Left ventricle myocardium inferior (tissue), 1 donor: ENCODE measurements around the gene RPA4. TPM values are rescaled to one million over a fixed set of nuclear protein-coding genes. Genes with fewer than 3 reads are reported as not detected.

Source experiments
- DNase-seq: peaks from one replicate; pipeline ENCODE4 v3.0.0-alpha.2; 2020
- H3K27ac ChIP-seq: fragments of 200-600 bp; replicated peaks from 2 replicates; pipeline ENCODE4 v1.8.0; 2021
- H3K27me3 ChIP-seq: fragments of 200-600 bp; 2 replicates; pipeline ENCODE4 v1.8.0; 2021; ENCODE audit warnings: low read depth
- H3K36me3 ChIP-seq: fragments of 200-600 bp; 2 replicates; pipeline ENCODE4 v1.8.0; 2021
- H3K4me1 ChIP-seq: fragments of 200-600 bp; 2 replicates; pipeline ENCODE4 v1.8.0; 2021
- H3K4me3 ChIP-seq: fragments of 200-600 bp; 2 replicates; pipeline ENCODE4 v1.8.0; 2021; ENCODE audit warnings: mild to moderate bottlenecking, moderate library complexity
- H3K9me3 ChIP-seq: fragments of 200-600 bp; replicated peaks from 2 replicates; pipeline ENCODE4 v1.8.0; 2021
- CTCF ChIP-seq: fragments of 200-600 bp; IDR thresholded peaks from 2 replicates; pipeline ENCODE4 v1.8.0; 2021; ENCODE audit warnings: antibody characterized with exemption, mild to moderate bottlenecking, borderline replicate concordance
- intact Hi-C: fragments of 100-400 bp; cut with micrococcal nuclease; formaldehyde crosslinking; loops from one replicate; pipeline ENCODE4 v1.11.0; 2022
- total RNA-seq: library from RNA; stranded (reverse); fragmentation: NEBNext Ultra II Directional; extraction: Animal tissue kit (Norgen Biotek cat#: 25700); gene quantifications from one replicate; pipeline ENCODE4 v1.2.1, GENCODE V29; 2021
- donor health status: DM: no; HTN: yes; CAD: no; lungs with severe emphysema.

RPA4 gene
- total RNA-seq, 1 donor from 2014 or later = not detected

DNA sequence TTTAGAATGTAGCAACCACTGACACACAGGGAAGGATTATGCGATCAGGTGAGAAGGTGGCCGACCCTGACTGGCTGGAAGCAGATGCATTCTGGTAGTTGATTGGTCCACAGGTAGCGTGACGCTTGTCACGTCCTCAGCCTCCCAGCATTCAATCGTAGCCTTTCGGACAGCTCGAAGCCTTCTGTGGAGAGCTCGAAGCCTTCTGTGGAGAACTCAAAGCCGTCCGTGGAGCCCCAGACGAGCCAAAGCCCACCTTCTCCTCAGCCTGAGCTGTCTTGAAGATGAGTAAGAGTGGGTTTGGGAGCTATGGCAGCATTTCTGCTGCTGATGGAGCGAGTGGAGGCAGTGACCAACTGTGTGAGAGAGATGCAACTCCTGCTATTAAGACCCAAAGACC lies 319 bp downstream of the RPA4 start:
- no peak for TF ChIP-seq CTCF
- H3K4me3 ChIP-seq = no peak overlapping the region
- H3K4me1 ChIP-seq = no peaks in the 10 kb centered on the region
- no peak overlapping the region for H3K27ac ChIP-seq
- no peaks in the 10 kb centered on the region for H3K9me3 ChIP-seq
- intact Hi-C loops = no loop called here
- no peaks in the 10 kb centered on the region for H3K27me3 ChIP-seq
- no peaks in the 10 kb centered on the region for H3K36me3 ChIP-seq
- DNase-seq = no peak

DNA sequence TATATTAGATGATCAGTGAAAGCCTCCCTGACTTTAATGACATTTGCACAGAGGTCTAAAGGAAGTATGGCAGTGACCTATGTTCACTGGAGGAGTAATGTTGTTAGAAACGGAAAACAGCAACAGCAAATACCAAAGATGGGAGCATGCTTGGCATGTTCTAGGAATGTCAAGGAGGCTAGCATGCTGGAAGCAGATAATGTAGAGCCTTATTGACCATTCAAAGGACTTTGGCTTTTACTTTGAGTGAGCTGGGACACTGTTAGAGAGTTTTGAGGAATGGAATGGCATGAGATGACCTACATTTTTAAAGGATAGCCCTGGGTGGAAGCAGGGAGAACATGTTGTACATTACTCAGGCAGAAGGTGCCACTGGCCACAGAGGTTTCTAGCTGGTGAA lies 6.0 kb downstream of the RPA4 start:
- Histone ChIP-seq H3K4me1 (no peaks in the 10 kb centered on the region), H3K9me3 (no peaks in the 10 kb centered on the region), H3K27me3 (no peaks in the 10 kb centered on the region), H3K36me3 (no peaks in the 10 kb centered on the region), H3K27ac (no peak overlapping the region), H3K4me3 (no peak overlapping the region)
- intact Hi-C loops = no loop called here
- DNase-seq = no peak
- no peak for TF ChIP-seq CTCF

GRCh38 chrX:96906741-96907140 lies 23.0 kb downstream of the RPA4 start:
- no peak overlapping the region for H3K4me3 ChIP-seq
- intact Hi-C loops = no loop called here
- H3K36me3 ChIP-seq = no peaks in the 10 kb centered on the region
- no peaks in the 10 kb centered on the region for H3K9me3 ChIP-seq
- peaks cover 11% of the 10 kb centered on the region for H3K4me1 ChIP-seq
- no peak for TF ChIP-seq CTCF
- no peak for DNase-seq
- no peaks in the 10 kb centered on the region for H3K27me3 ChIP-seq
- H3K27ac ChIP-seq = no peak overlapping the region

- no peak overlapping the region for H3K4me3 ChIP-seq
- H3K36me3 ChIP-seq = no peaks in the 10 kb centered on the region
- TF ChIP-seq CTCF = no peak
- intact Hi-C loops = no loop called here
- no peaks in the 10 kb centered on the region for H3K9me3 ChIP-seq
- peaks cover 11% of the 10 kb centered on the region for H3K4me1 ChIP-seq
- DNase-seq = no peak
- H3K27me3 ChIP-seq = no peaks in the 10 kb centered on the region
- peak overlapping the region; percentile 8 for H3K27ac ChIP-seq
Measured at GRCh38 chrX:96907516-96908272, 24.0 kb downstream of the RPA4 start.

DNA sequence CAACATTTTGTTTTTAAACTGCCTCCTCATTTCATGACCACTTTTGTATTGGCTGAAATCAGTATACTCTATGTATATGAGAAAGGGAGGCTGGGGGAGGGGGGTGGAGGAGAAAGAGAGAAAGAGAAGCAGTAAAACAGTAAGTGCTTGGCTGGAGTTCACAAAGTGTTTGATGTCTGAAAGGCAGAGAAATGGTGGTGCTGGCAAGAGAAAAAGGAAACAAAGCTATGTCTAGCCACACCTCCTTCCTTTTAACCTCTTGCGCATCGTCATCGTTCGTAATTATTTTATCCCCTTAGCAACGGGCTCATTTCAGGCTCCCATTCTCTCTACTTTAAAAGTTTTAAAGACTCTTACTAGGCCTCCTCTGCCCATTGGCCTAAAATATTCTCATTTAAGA lies 25.6 kb downstream of the RPA4 start:
- Histone ChIP-seq H3K27ac (no peak overlapping the region), H3K4me3 (no peak overlapping the region), H3K27me3 (no peaks in the 10 kb centered on the region), H3K9me3 (no peaks in the 10 kb centered on the region), H3K4me1 (peaks cover 11% of the 10 kb centered on the region), H3K36me3 (no peaks in the 10 kb centered on the region)
- intact Hi-C loops = no loop called here
- no peak for DNase-seq
- TF ChIP-seq CTCF = no peak
